Tibial artery (tissue), 4 donors: ENCODE data around the gene C1QTNF8.
A peak's percentile ranks its signal among the peaks of the same experiment; 100 is the strongest.

Source experiments
- DNase-seq, 2 donors: peaks; one replicate each; pipeline ENCODE4 v3.0.0-alpha.2; 2019
- H3K27ac ChIP-seq, 2 donors: fragments of 200-600 bp; sonication (generic) in 1 of 2; 1 replicate in 1 of 2; 2 replicates in 1 of 2; pipeline ENCODE4 v1.5.1; 2018 to 2019; ENCODE audit warnings: mild to moderate bottlenecking in 1 of 2
- H3K27me3 ChIP-seq, 2 donors: fragments of 200-600 bp; sonication (generic) in 1 of 2; one replicate each; pipeline versions ENCODE4 v1.5.1 to v1.6.0; 2016 to 2019
- H3K36me3 ChIP-seq, 3 donors: fragments of 200-600 bp; sonication (generic) in 2 of 3; one replicate each; pipeline ENCODE4 v1.5.1; 2016 to 2019; ENCODE audit warnings: mild to moderate bottlenecking in 2 of 3
- H3K4me1 ChIP-seq, 4 donors: fragments of 200-600 bp; sonication (generic) in 2 of 4; 1 replicate in 3 of 4; 2 replicates in 1 of 4; pipeline ENCODE4 v1.5.1; 2016 to 2019
- H3K4me3 ChIP-seq, 2 donors: fragments of 200-600 bp; sonication (generic) in 1 of 2; 1 replicate in 1 of 2; 2 replicates in 1 of 2; pipeline ENCODE4 v1.5.1; 2018 to 2019; ENCODE audit warnings: mild to moderate bottlenecking in 2 of 2
- H3K9me3 ChIP-seq, 3 donors: fragments of 200-600 bp; sonication (generic) in 1 of 3; one replicate each; pipeline ENCODE4 v1.5.1; 2016 to 2019
- CTCF ChIP-seq, 2 experiments: fragments of 200-600 bp in 1 of 2; fragments of 450-650 bp in 1 of 2; IDR thresholded peaks; one replicate each; pipeline ENCODE4 v1.5.1; 2017 to 2019; ENCODE audit warnings: antibody characterized with exemption in 2 of 2, mild to moderate bottlenecking in 1 of 2, moderate library complexity in 1 of 2
- intact Hi-C: fragments of 100-400 bp; cut with DNase I; formaldehyde crosslinking; loops from one replicate; pipeline ENCODE4 v1.15.0; 2023; ENCODE audit warnings: low total_unique reads

Gene C1QTNF8

GRCh38 chr16:1102333-1102700 is 6.3 kb upstream of the C1QTNF8 start:
- TF ChIP-seq CTCF (IDR thresholded peaks at IDR 0.05), result no peak
- no peak overlapping the region for H3K4me3 ChIP-seq
- H3K9me3 ChIP-seq, result no peaks in the 10 kb centered on the region
- peaks cover 0 to 54% (median 33%) of the 10 kb centered on the region in 4 donors for H3K4me1 ChIP-seq
- H3K27me3 ChIP-seq, result peaks cover 0 to 52% of the 10 kb centered on the region in 2 donors
- H3K36me3 ChIP-seq, result no peaks in the 10 kb centered on the region
- DNase-seq, result no peak
- no peak overlapping the region for H3K27ac ChIP-seq
- intact Hi-C loops, result loop anchor here (2.0 kb wide), 1 partner anchor 46 kb away; no protein-coding TSS in a partner anchor

- Histone ChIP-seq H3K36me3 (no peaks in the 10 kb centered on the region), H3K4me1 (peaks cover under 1 to 60% (median 38%) of the 10 kb centered on the region in 4 donors), H3K9me3 (no peaks in the 10 kb centered on the region), H3K27ac (peak overlapping the region in 1 of 2 donors; percentile 4), H3K27me3 (peaks cover 0 to 46% of the 10 kb centered on the region in 2 donors), H3K4me3 (no peak overlapping the region)
- TF ChIP-seq CTCF (IDR thresholded peaks at IDR 0.05), result no peak
- intact Hi-C loops, result loop anchor here (2.0 kb wide), 1 partner anchor 45 kb away; no protein-coding TSS in a partner anchor
- DNase-seq, result no peak
Measured at GRCh38 chr16:1101573-1102332, 5.7 kb upstream of the C1QTNF8 start.

- H3K4me3 ChIP-seq, result no peak overlapping the region
- no peak for TF ChIP-seq CTCF (IDR thresholded peaks at IDR 0.05)
- peak overlapping the region in 1 of 2 donors; percentile 4 for H3K27ac ChIP-seq
- intact Hi-C loops, result no loop called here
- no peaks in the 10 kb centered on the region for H3K9me3 ChIP-seq
- peaks cover 0 to 40% of the 10 kb centered on the region in 2 donors for H3K27me3 ChIP-seq
- H3K36me3 ChIP-seq, result no peaks in the 10 kb centered on the region
- no peak for DNase-seq
- H3K4me1 ChIP-seq, result peaks cover 7 to 61% (median 42%) of the 10 kb centered on the region in 4 donors
Measured at GRCh38 chr16:1101133-1101532, 5.1 kb upstream of the C1QTNF8 start.

GRCh38 chr16:1100084-1100800 is 4.2 kb upstream of the C1QTNF8 start:
- no peak for DNase-seq
- H3K27me3 ChIP-seq, result peaks cover 0 to 31% of the 10 kb centered on the region in 2 donors
- H3K4me1 ChIP-seq, result peaks cover 7 to 67% (median 48%) of the 10 kb centered on the region in 4 donors
- no peak overlapping the region for H3K4me3 ChIP-seq
- TF ChIP-seq CTCF (IDR thresholded peaks at IDR 0.05), result no peak
- intact Hi-C loops, result no loop called here
- H3K36me3 ChIP-seq, result no peaks in the 10 kb centered on the region
- H3K9me3 ChIP-seq, result no peaks in the 10 kb centered on the region
- no peak overlapping the region for H3K27ac ChIP-seq

- DNase-seq, result no peak
- H3K27me3 ChIP-seq, result peaks cover 0 to 23% of the 10 kb centered on the region in 2 donors
- H3K4me3 ChIP-seq, result no peak overlapping the region
- no peaks in the 10 kb centered on the region for H3K9me3 ChIP-seq
- TF ChIP-seq CTCF (IDR thresholded peaks at IDR 0.05), result no peak
- peak overlapping the region; percentile 96 to 97 for H3K27ac ChIP-seq
- intact Hi-C loops, result no loop called here
- no peaks in the 10 kb centered on the region for H3K36me3 ChIP-seq
- H3K4me1 ChIP-seq, result peaks cover 7 to 75% (median 56%) of the 10 kb centered on the region in 4 donors
Measured at GRCh38 chr16:1099189-1100083, 3.4 kb upstream of the C1QTNF8 start.
